Nucleus accumbens (tissue), 56 donors: ENCODE results near the gene INPP5K.
A peak's percentile ranks its signal among the peaks of the same experiment; 100 is the strongest.
"Not testable (repeated sequence)": the region's sequence is repeated elsewhere in the genome, so short reads cannot be mapped to it uniquely, and the experiment has no call there.

Experiments
- DNase-seq, 56 donors: peaks; one replicate each; lab custom pipeline; 2025; lab: John Stamatoyannopoulos, UW

Gene INPP5K

DNA sequence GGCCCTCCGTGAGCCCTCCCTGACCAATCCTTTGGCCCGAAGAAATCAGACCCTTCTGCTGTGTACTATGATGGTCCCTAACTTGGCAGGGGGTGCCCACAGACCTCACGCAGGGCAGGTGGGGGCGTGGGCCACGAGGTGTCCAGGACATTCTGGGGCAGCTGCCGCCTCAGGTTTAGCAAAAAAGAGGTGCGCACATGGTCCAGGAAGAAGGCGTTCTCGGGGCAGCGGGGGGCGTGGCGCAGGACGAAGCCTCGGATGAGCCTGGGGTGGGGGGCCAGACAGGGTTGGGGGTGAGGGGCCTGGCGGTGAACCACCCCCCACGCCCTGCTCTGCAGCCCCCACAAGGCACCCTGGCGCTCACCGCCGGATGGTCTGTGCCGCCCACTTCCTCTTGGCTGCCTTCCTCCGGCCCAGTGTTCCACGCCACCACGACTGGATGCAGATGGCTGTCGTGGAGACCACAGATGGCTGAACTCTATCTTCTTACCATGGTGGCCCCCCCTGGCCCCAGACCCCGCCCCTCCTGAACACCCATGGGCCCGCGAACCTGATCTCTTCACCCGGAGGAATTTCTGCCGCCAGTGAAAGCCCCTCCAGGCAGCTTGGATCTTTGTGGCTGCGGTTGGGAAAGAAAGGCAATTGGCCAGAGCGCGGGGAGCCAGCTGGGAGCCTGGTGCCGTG lies 46.2 kb downstream of the INPP5K start:
- DNase-seq: no peak

DNA sequence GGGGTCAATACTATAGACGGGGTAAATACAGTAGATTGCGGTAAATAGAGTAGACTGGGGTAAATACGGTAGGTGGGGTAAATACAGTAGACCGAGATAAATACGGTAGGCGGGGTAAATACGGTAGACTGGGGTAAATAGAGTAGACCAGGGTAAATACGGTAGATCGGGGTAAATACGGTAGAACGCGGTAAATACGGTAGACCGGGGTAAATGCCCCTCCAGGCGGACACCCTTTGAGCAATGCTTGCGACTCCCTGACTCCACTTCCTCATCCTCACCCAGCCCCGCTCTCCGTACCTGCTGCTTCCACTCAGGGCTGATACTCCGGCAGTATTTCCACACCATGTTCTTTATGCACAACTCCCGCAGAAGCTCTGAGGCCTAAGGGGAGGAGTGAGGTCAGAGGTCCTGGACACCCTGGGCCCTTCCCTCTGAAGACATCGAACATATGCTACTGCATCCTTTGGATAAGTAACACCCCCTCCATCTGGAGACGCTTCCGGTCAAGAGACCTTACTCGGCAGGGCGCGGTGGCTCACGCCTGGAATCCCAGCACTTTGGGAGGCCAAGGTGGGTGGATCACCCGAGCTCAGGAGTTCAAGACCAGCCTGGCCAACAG lies 47.1 kb downstream of the INPP5K start:
- no peak for DNase-seq

DNA sequence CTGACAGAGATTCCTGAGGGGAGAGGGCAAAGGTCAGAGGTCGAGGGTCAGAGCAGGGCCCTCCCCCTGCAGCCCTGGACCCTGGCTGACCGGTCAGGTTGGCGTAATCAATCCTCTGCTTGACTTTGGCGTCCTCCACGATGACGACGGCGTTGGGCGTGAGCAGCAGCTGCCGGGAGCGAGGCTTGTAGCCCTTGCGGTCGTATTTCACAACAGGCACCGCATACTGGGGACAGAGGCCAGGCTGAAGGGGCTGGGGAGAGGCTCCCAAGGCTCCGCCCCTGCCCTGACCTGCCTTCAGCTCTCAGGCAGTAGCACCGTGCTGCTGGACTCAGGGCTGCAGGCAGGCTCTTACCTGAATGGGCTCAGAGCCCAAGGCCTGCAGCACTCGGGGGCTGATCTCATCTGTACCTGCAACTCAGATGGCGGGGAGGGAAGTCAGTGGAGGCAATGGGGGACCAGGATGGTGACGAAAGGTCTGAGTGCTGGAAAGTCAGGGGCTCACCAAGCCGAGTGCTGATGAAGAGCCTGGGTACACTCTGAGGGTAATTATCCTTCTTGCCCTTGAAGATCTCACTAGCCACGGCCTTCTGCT lies 48.4 kb downstream of the INPP5K start:
- DNase-seq: no peak

DNA sequence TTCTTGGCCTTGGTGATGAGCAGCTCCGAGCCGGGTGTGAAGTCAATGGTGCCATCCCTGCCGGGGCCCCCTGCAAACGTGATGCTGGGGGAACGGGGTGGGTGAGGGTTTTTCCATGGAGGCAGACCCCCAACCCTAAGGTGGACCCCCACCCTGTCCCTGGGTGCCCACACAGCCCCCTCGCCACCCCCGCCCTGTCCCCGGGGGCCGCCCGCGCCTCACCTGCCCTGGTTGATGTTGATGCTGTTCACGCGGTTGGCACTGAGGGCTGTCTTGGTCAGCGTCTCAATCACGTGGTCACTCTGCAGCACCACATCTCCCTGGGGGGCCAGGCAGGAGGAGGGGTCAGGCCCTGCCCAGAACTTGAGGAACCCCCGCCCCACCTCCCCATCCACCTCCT lies 49.2 kb downstream of the INPP5K start:
- no peak for DNase-seq

DNA sequence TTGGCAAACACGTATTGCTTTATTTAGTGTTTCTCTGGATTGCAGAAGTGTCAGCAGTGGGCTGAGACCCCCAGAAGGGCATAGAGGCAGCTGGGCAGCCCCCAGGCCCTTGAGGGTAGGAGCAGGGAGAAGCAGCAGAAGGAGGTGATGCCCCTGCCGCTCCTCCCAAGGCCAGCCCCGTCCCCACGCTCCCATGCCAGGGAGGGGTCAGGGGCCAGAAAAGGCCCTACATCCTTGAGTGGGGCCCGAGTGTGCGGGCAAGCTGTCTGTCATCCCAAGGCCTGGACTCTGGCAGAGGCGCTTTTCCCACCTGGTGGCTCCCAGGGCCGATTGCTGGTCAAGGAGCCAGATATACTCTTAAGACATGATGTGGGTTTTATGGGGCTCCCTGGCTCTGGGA lies 52.2 kb downstream of the INPP5K start:
- no peak for DNase-seq

DNA sequence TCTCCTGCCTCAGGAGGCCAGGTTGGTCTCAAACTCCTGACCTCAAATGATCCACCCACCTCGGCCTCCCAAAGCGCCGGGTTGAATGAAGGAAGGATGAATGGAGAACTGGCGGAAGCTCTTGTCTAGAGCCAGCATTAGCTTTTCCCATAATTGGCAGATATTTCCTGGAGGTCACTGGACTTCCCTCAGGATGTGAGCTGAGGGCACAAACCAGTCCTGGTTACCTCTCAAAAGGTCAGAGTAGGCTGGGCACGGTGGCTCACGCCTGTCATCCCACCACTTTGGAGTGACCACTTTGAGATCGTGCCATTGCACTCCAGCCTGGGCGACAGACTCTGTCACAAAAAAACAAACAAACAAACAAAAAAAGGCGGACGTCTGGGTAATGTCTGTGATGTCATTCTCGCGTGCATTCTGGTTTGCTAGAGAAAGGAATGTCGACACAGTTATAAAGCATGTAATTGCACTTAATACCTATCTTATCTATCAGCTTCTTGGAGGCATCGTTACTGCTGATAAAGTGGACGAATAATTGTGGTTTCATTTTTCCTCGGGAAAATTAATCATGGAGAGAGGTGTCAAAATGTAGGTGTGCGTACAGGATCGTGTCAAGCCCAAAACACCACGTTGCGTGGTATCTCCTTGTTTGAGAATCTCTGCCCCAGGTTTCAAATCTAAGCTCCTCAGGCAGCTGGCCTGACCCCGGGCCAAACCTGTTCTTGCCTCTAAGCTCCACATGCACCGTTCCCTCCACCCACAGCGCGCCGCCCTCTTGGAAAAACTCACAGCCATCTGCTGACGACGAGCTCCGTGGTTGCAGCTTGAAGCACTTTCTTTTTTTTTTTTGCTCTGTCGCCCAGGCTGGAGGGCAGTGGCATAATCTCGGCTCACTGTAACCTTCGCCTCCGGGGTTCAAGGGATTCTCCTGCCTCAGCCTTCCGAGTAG lies 54.0 kb downstream of the INPP5K start:
- DNase-seq: no peak

DNA sequence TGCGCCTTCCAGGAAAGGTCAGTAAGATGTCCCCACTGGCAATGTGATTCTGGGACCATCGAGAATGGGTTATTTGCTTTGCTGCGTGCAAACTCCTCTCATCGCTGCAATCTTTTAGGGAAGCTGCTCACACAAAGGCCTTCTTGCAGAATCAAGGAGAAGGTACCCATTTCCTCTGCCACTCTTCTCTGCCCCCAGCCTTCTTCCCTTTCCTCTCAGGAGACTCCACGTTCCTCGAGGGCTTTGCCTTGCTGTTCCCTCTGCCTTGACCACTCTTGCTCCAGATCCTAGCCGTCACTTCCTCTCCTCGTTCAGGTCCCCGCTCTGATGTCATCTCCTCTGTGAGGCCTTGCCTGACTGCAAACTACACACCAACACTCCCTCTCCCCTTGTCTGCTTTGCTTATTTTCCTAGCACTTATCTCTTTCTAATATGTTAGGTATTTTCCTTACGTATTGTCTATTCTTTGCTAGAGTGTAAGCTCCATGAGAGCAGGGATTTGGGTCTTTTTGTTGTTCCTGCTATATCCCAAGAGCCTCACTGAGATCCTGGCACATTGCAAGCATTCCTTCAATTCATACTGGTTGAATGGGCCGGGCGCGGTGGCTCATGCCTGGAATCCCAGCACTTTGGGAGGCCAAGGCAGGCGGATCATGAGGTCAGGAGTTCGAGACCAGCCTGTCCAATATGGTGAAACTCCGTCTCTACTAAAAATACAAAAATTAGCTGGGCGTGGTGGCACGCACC lies 55.0 kb downstream of the INPP5K start:
- no peak for DNase-seq

DNA sequence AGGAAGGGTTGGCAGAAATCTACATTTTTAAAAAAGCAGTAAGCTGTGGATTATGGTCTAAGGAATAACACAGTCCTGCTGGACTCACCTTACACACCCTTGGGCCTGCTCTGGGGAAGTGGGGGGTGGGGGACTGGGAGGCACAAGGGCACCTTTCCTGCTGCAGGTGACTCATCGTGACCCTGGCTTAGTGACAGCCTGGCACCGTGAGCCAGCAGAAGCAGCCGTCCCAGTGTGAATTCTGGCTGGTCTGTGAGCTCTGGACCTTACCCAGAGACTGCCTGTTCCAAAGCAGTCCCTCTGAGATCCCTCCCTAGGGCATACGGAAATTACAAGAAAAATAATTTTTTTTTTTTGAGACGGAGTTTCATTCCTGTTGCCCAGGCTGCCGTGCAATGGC lies 56.2 kb downstream of the INPP5K start:
- DNase-seq: peak in 2 of 56 donors; percentile 7 to 18

DNA sequence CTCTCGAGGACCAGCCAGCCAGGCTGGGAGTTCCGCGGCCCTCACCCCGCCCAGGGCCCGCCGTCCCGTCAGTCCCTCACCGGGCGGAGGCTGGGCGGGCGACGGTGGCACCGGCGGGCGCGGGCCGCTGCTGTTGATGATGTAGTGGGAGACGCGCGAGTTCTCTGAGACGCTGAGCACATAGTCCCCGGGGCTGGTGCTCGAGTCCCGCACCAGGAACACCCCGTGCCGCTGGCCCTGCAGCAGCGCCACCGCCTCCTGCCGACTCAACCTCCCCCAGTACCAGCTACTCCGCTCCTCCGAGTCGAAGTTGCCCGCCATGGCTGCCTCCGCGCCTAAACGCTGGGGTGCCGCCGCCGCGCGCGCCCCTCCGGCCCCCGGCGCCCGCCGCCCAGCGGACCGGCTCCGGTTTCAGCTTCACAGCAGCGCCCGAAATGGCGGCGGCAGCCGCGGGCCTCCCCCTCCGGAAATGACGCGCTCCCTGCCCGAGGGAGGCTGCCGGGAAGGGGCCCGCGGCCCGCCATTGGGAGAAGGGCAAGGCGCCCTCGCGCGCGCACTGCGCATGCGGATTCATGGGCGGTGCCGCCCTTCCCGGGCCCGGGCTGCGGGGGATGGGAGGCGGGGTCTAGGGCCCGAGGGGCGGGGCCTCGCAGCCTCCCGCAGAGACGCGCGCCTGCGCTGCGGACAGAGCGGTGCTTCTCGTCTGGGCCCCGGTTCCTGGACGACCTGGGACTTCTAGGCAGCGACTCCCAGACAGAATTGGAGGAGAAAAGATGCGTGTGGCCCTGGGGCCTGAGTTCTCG lies 60.4 kb downstream of the INPP5K start, which contains the start of gene CRK:
Gene CRK, minus strand, starts transcription at position 436 of the 803 bp plus-strand sequence. Its CDS starts 115 bp downstream, at position 321.
- peak in 55 of 56 donors; percentile 59 to 99 (median 94) for DNase-seq

DNA sequence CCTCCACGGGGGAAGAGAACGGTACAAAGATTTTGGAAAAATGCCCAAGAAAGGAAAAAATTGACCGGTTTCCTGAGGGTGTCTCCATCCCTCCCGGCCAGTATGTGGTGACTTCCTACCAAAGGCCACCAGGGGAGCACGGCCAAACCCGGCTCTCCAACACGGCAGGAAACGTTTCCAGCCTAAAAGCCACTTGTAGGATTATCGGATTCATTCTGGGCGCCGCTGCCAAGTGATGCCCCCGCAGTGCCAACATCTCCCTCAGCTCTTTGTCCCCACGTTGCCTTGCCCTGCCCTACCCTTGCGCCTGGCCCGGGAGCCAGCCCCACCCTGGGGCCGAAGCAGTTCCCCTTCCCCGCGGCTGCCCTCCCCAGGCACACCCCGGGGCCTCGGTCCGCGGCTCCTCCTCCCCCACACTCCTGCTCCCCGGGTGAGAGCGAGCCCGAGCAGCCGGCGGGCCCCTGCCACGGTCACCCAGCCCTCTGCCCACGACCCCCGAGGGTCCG lies 61.1 kb downstream of the INPP5K start:
- DNase-seq: peak in 33 of 56 donors; percentile 5 to 63 (median 36)

DNA sequence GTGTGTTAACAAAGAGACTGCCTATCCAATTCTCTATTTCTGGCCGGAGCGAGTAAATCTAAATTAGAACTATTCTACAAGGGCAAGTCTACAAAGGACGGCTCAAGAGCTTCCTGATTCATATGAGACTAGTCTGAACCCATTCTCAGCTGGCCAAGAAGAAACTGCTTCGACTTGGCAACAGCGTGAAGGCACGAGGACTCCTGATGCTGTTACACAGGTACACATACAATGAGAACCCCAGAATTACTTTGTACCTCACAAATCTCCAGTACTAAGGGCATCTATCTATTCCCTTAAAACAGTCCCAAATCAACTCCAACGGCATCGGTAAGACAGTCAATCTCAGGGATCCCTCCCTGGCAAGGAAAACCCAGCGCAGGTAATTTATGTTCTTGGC lies 61.9 kb downstream of the INPP5K start:
- DNase-seq: no peak

DNA sequence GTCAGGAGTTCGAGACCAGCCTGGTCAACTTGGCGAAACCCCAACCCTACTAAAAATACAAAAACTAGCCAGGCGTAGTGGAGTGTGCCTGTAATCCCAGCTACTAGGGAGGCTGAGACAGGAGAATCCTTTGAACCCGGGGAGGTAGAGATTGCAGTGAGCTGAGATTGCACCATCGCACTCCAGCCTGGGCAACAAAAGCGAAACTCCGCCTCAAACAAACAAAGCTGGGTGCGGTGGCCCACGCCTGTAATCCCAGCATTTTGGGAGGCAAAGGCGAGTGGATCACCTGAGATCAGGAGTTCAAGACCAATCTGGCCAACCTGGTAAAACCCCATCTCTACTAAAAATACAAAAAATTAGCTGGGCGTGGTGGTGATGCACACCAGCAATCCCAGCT lies 62.7 kb downstream of the INPP5K start:
- not testable (repeated sequence) for DNase-seq

DNA sequence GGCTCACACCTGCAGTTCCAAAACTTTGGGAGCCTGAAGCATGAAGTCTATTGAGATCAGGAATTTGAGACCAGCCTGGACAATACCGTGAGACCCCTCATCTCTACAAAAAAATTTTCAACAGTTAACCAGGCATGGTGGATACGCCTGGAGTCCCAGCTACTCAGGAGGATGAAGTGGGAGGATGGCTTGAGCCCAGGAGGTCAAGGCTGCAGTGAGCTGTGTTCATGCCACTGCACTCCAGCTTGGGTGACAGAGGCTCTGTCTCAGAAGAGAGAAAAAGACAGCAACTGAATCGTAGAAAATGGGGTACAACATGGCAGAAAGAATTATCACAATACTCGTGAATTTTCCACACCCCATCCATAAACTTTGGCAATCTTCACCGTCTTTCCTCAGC lies 63.6 kb downstream of the INPP5K start:
- no peak for DNase-seq

DNA sequence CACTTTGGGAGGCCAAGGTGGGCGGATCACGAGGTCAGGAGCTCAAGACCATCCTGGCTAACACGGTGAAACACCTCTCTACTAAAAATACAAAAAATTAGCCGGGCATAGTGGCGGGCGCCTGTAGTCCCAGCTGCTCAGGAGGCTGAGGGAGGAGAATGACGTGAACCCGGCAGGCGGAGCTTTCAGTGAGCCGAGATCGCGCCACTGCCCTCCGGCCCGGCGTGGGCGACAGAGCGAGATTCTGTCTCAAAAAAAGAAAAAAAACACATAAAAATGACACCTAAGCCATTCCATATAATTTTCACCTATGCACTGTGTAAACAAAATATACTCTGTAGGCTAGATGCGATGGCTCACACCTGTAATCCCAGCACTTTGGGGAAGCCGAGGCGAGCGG lies 66.2 kb downstream of the INPP5K start:
- not testable (repeated sequence) for DNase-seq

DNA sequence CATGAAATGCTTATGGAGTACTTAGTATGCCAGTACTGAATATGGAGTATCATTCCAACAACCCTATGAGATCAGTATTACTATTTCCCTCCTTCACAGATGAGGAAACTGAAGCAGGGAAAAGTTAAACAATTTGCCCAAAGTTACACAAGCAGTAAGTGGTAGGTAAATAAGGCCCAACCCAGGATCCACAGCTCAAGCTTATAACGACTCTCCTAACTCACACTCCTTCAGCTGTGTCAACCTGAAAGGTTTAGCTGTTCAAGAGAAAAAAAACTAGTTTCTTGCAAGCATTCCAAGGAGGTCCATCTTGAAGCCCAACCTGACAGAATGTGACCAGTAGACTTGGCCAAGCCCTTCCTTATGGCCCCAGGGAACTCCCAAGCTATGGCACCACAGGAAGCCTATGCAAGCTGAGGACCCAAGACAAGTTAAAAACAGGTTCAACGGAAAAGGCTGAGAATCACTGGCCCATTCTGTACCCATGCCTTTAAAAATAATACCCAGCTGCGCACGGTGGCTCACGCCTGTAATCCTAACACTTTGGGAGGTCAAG lies 66.9 kb downstream of the INPP5K start:
- DNase-seq: no peak

DNA sequence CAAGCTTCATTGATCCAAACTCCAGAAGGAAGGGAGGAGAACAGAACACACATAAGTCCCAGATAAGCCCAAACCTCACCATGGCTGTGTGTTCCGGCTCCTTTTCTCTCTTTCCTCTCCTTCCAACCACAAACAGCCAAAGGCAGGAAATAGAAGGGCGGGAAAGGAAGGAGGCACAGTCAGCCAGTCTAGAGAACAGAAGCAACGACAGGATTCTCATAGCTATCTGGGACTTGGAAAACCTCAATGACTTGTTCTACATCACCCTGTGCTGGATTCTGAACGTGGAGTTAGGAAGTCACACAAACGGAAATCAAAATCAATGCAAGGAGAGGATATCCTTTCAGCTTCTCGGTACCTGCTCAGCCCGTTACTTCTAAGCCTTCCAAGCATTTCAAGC lies 69.4 kb downstream of the INPP5K start:
- no peak for DNase-seq

DNA sequence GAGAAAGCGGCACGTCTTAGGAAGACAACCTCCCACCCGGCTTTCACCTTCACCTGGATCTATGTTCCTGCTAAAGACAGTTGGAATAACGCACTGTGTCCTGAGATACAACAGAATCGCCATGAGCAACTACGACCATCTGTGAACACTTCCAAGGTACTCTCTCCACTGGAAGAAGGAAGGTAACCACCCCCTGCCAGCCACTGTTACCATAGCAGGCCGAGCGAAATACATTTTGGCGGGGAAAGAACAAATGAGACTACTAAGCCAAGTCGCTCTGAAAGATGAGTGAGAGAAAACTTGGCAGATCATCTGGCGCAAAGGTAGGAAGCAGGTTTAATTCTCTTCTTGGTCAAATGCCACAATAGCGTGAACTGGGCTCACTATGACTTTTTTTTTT lies 70.2 kb downstream of the INPP5K start:
- DNase-seq: no peak

DNA sequence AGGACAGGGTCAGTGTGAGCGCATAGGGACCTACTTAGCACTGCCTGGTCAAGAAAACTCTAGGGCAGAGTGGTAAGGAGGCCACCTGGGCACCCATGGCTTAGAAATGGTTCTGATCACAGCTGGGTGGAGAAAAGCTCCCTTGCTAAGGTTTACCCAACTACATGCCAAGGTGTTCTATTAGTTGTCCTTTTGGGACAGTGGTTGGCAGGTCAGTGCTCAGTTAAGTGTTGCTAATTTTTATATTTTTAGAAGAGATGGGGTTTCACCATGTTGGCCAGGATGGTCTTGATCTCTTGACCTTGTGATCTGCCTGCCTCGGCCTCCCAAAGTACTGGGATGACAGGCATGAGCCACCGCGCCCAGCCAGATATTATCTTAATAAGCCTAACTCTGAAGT lies 70.7 kb downstream of the INPP5K start:
- DNase-seq: not testable (repeated sequence)
